RWPE2 (cell line): Measurements from ENCODE around the gene TCOF1.

Experiments used
- ATAC-seq: fragments of 200-7000 bp; cut with Tn5 transposase; 3 replicates; pipeline ENCODE4 v1.9.1; 2021; ENCODE audit warnings: low read depth
- DNase-seq: peaks from one replicate; pipeline ENCODE4 v3.0.0-alpha.2; 2020; ENCODE audit warnings: low spot score
- H3K27ac ChIP-seq: fragments of 450-650 bp; 2 replicates; pipeline ENCODE4 v1.5.1; 2017; ENCODE audit warnings: mild to moderate bottlenecking; ENCODE audit not compliant: poor library complexity, severe bottlenecking
- H3K27me3 ChIP-seq: fragments of 250-450 bp; sonication (Bioruptor Pico); 2 replicates; pipeline ENCODE4 v1.5.1; 2021; ENCODE audit warnings: mild to moderate bottlenecking, moderate library complexity; ENCODE audit not compliant: insufficient read depth, poor library complexity, severe bottlenecking
- H3K36me3 ChIP-seq: fragments of 250-450 bp; sonication (Bioruptor Pico); 2 replicates; pipeline ENCODE4 v1.5.1; 2020; ENCODE audit warnings: low read depth, mild to moderate bottlenecking, moderate library complexity
- H3K4me1 ChIP-seq: fragments of 250-450 bp; sonication (Bioruptor Pico); 2 replicates; pipeline ENCODE4 v1.5.1; 2021; ENCODE audit warnings: mild to moderate bottlenecking, moderate library complexity; ENCODE audit not compliant: insufficient read depth, poor library complexity, severe bottlenecking
- H3K4me3 ChIP-seq: fragments of 250-450 bp; sonication (Bioruptor Pico); 2 replicates; pipeline ENCODE4 v1.5.1; 2021; ENCODE audit warnings: mild to moderate bottlenecking, moderate library complexity; ENCODE audit not compliant: severe bottlenecking
- H3K9me3 ChIP-seq: fragments of 250-450 bp; sonication (Bioruptor Pico); 2 replicates; pipeline ENCODE4 v1.5.1; 2021; ENCODE audit warnings: mild to moderate bottlenecking, moderate library complexity; ENCODE audit not compliant: severe bottlenecking
- TF ChIP-seq, protein P1 (sequence below): fragments of 450-650 bp; IDR thresholded peaks from one replicate; pipeline ENCODE4 v1.5.1; 2017; ENCODE audit warnings: mild to moderate bottlenecking, moderate library complexity; ENCODE audit not compliant: poor library complexity, severe bottlenecking

Gene TCOF1

DNA sequence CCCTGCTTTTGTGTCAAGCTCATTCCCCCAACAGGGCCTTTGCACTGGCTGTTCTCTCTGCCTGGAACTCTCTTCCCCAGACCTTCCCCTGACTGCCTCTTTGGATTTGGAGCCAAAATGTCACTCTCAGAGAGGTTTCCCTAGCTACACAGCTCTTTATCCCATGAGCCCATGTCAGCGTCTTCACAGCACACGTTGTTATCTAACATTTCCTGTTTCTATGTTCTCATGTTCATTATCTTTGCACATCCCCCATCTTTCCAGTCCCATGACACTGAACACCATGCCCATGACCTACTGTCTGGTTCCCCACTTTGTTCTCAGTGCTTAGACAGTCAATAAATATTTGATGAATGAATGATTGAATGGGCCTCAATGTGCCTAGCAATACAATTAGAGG lies 28.5 kb upstream of the TCOF1 start:
- no peak for ATAC-seq
- DNase-seq, result no peak

DNA sequence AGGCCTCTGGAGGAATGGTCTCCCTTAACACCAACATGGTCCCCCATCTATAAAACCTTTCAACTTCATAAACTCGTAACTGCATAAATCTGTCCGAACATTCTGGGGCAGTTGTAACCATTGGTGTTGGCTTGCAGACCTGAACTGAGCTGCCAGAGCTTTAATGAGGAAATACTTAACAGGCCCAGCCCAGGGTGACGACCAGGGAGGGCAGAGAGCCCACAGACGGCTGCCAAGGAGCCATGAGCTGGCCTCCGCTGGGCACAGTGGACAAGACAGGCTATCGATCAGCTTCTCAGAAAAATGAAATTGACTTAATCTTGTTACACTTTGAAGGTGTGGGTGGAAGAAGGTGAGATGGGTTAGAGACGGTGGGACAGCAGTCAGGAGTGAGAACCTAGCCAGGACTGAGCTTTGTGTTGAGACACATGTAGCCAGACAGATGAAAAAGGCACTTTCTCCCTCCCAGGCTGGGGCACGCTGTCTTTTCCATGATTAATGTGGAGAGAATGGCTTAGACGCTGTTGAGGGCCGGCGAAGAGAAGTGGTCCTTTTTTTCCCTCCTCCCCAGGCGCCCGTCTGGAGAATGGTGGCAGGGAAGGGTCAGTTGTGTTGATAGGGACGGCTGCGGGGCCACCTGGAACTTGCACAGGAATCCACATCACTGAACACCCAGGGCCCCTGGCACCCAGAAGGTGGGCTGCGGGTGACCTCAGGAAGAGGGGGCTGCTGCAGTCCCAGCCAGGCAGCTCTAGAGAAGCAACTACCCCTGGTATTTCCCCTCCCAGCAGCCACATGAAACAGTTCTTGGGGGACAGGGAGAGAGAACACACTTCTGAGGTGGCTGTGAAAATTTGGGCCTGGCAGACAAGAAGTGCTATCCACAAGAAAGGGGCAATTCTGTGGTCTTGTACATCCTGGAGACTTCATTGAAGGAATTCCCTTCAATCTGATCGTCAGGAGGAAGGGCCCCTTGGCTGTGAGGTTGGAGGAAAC lies 27.3 kb upstream of the TCOF1 start:
- Histone ChIP-seq H3K4me1 (no peaks in the 10 kb centered on the region), H3K36me3 (no peaks in the 10 kb centered on the region), H3K27me3 (no peaks in the 10 kb centered on the region), H3K4me3 (no peak overlapping the region), H3K27ac (no peak overlapping the region), H3K9me3 (no peaks in the 10 kb centered on the region)
- no peak for DNase-seq
- no peak for ATAC-seq
- TF ChIP-seq, protein P1, sequence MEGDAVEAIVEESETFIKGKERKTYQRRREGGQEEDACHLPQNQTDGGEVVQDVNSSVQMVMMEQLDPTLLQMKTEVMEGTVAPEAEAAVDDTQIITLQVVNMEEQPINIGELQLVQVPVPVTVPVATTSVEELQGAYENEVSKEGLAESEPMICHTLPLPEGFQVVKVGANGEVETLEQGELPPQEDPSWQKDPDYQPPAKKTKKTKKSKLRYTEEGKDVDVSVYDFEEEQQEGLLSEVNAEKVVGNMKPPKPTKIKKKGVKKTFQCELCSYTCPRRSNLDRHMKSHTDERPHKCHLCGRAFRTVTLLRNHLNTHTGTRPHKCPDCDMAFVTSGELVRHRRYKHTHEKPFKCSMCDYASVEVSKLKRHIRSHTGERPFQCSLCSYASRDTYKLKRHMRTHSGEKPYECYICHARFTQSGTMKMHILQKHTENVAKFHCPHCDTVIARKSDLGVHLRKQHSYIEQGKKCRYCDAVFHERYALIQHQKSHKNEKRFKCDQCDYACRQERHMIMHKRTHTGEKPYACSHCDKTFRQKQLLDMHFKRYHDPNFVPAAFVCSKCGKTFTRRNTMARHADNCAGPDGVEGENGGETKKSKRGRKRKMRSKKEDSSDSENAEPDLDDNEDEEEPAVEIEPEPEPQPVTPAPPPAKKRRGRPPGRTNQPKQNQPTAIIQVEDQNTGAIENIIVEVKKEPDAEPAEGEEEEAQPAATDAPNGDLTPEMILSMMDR, result no peak

More for the DNA sequence above, 28.5 kb upstream of the TCOF1 start:
- Histone ChIP-seq H3K4me3 (no peak overlapping the region), H3K27me3 (no peaks in the 10 kb centered on the region), H3K36me3 (no peaks in the 10 kb centered on the region), H3K27ac (no peak overlapping the region), H3K9me3 (no peaks in the 10 kb centered on the region), H3K4me1 (no peaks in the 10 kb centered on the region)
- TF ChIP-seq, protein P1, result no peak

DNA sequence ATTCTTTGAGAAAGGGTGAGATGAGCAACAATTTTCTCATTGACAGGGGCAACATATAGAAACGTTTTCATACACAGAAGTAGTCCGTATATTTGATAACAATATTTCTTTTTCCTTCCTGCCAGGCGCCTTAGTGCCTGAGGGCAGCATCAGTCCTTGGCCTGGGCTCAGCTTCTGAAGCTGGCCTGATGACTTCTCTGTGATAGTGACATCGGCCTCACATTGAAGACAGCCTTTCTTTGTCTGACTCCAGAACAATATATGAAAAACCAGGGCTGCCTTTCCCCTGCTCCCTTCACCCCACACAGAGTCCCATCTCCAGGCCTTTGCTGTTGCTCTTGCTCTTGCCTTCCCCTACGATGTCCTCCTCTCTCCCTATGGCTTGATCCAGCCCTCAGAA lies 24.1 kb upstream of the TCOF1 start:
- no peaks in the 10 kb centered on the region for H3K27me3 ChIP-seq

DNA sequence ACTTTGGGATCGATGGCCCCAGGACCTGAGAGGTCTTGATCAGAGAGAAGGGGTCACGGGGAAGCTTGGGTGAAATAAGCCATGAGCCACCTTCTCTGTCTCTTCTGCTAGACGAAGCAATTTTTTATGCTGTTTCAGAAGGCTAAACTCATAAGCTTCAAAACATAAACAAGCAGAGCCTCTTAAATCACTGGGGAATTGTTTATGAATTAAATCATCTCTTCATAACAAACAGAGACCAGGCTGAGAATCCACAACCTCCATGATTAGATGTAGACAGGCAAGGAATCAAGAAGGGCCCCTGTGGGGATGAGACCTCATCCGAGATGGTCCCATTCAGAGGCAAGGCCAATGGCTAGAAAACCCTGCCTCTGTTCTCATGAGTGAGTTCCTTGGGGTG lies 21.7 kb upstream of the TCOF1 start:
- ATAC-seq, result no peak

More for the DNA sequence above, 24.1 kb upstream of the TCOF1 start:
- Histone ChIP-seq H3K9me3 (no peaks in the 10 kb centered on the region), H3K27ac (no peak overlapping the region), H3K4me3 (no peak overlapping the region), H3K36me3 (no peaks in the 10 kb centered on the region), H3K4me1 (no peaks in the 10 kb centered on the region)
- TF ChIP-seq, protein P1, result no peak
- ATAC-seq (no peak), DNase-seq (no peak)

More for the DNA sequence above, 21.7 kb upstream of the TCOF1 start:
- Histone ChIP-seq H3K27ac (no peak overlapping the region), H3K9me3 (no peaks in the 10 kb centered on the region), H3K4me1 (no peaks in the 10 kb centered on the region), H3K4me3 (no peak overlapping the region), H3K36me3 (no peaks in the 10 kb centered on the region), H3K27me3 (no peaks in the 10 kb centered on the region)
- DNase-seq, result no peak
- TF ChIP-seq, protein P1, result no peak
